Neural progenitor cell (in vitro differentiated cells): ENCODE results near the gene ZBTB43. TPM values are rescaled to one million over a fixed set of nuclear protein-coding genes. Genes with fewer than 3 reads are reported as not detected.

Experiments
- DNase-seq: peaks from one replicate; pipeline ENCODE4 v3.0.0-alpha.2; 2016; ENCODE audit warnings: low spot score
- H2AFZ ChIP-seq: fragments of 200-600 bp; sonication (generic); replicated peaks from 2 replicates; pipeline ENCODE4 v1.6.1; 2016; ENCODE audit warnings: antibody characterized with exemption
- H3F3A ChIP-seq: fragments of 200-600 bp; sonication (generic); 2 replicates; pipeline ENCODE4 v1.6.1; 2016; ENCODE audit warnings: antibody characterized with exemption, low read depth
- H3K27ac ChIP-seq: fragments of 200-600 bp; sonication (generic); 2 replicates; pipeline ENCODE4 v1.5.1; 2016; ENCODE audit warnings: mild to moderate bottlenecking
- H3K27me3 ChIP-seq: fragments of 200-600 bp; sonication (generic); 2 replicates; pipeline ENCODE4 v1.6.1; 2016; ENCODE audit warnings: mild to moderate bottlenecking, moderate library complexity
- H3K36me3 ChIP-seq: fragments of 200-600 bp; sonication (generic); 2 replicates; pipeline ENCODE4 v1.5.1; 2016
- H3K4me1 ChIP-seq: fragments of 200-600 bp; sonication (generic); 2 replicates; pipeline ENCODE4 v1.6.1; 2016; ENCODE audit warnings: mixed run types
- H3K4me2 ChIP-seq: fragments of 200-600 bp; sonication (generic); 2 replicates; pipeline ENCODE4 v1.6.1; 2016
- H3K4me3 ChIP-seq: fragments of 200-600 bp; sonication (generic); 2 replicates; pipeline ENCODE4 v1.5.1; 2016
- H3K79me2 ChIP-seq: fragments of 200-600 bp; sonication (generic); 2 replicates; pipeline ENCODE4 v1.6.1; 2016; ENCODE audit warnings: low read depth
- H3K9ac ChIP-seq: fragments of 200-600 bp; sonication (generic); 2 replicates; pipeline ENCODE4 v1.6.1; 2016
- H3K9me3 ChIP-seq: fragments of 200-600 bp; sonication (generic); 2 replicates; pipeline ENCODE4 v1.5.1; 2016; ENCODE audit warnings: low read depth
- H4K20me1 ChIP-seq: fragments of 200-600 bp; sonication (generic); 2 replicates; pipeline ENCODE4 v1.6.1; 2016; ENCODE audit warnings: low read depth
- H3K27ac Mint-ChIP-seq: 3 replicates; pipeline ENCODE4 v1.8.0; 2021; ENCODE audit warnings: mixed read lengths
- H3K27me3 Mint-ChIP-seq: 2 replicates; pipeline ENCODE4 v1.8.0; 2022; ENCODE audit warnings: low read depth, mild to moderate bottlenecking, inconsistent platforms, moderate library complexity, mixed read lengths; ENCODE audit not compliant: insufficient read depth
- H3K36me3 Mint-ChIP-seq: 3 replicates; pipeline ENCODE4 v1.8.0; 2021; ENCODE audit warnings: mixed read lengths
- H3K4me1 Mint-ChIP-seq: 3 replicates; pipeline ENCODE4 v1.8.0; 2021; ENCODE audit warnings: mixed read lengths
- H3K4me3 Mint-ChIP-seq: 3 replicates; pipeline ENCODE4 v1.8.0; 2021; ENCODE audit warnings: mild to moderate bottlenecking, moderate library complexity, mixed read lengths
- H3K9me3 Mint-ChIP-seq: 3 replicates; pipeline ENCODE4 v1.8.0; 2020; ENCODE audit warnings: mixed read lengths
- CTCF ChIP-seq: fragments of 200-600 bp; sonication (generic); IDR thresholded peaks from 2 replicates; pipeline ENCODE4 v1.5.1; 2017; ENCODE audit warnings: antibody characterized with exemption, mild to moderate bottlenecking
- EZH2 ChIP-seq: fragments of 200-600 bp; sonication (generic); IDR thresholded peaks from 2 replicates; pipeline ENCODE4 v1.6.1; 2017; ENCODE audit warnings: antibody characterized with exemption, mild to moderate bottlenecking, moderate library complexity
- EZH2phosphoT487 ChIP-seq: fragments of 200-600 bp; sonication (generic); IDR thresholded peaks from 2 replicates; pipeline ENCODE4 v1.6.1; 2017; ENCODE audit warnings: antibody characterized with exemption
- total RNA-seq: library from RNA; depleted of rRNA; stranded (reverse); fragments of >200 nt; gene quantifications from 2 replicates; pipeline ENCODE4 v1.2.3, GENCODE V29; 2015; ENCODE audit warnings: low replicate concordance

ZBTB43 gene
- total RNA-seq, 1 donor from 2014 or later = 10.0 TPM

DNA sequence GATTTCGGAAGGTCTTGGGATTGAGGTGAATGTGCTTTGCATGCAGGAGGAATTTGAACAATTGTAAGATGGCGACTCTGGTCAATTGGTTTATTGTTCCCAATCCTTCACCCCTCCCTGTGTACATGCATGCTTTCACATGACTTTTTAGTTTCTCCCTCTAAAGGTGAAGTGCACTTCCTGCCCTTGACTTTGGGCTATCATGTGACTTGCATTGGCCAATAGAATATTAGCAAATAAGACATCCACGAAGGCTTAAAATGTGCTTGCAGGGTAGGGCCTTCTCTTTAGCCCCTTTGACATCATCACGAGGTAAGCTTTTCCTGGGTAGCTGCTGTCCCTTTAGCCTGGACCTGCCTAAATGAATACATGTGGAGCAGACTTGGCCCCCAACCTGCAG is 8.1 kb upstream of the ZBTB43 start:
- Mint-ChIP-seq H3K4me3 (no peak overlapping the region), H3K27me3 (peaks cover 11% of the 10 kb centered on the region), H3K36me3 (no peaks in the 10 kb centered on the region), H3K27ac (no peak overlapping the region), H3K9me3 (peaks cover 2% of the 10 kb centered on the region), H3K4me1 (peaks cover under 1% of the 10 kb centered on the region)
- H3F3A ChIP-seq = no peaks in the 10 kb centered on the region
- no peak for TF ChIP-seq EZH2
- TF ChIP-seq EZH2phosphoT487 = no peak
- no peak for TF ChIP-seq CTCF
- H3K4me1 ChIP-seq = no peaks in the 10 kb centered on the region
- no peak overlapping the region for H3K27ac ChIP-seq
- H3K79me2 ChIP-seq = no peaks in the 10 kb centered on the region
- H2AFZ ChIP-seq = no peak overlapping the region
- H3K36me3 ChIP-seq = no peaks in the 10 kb centered on the region
- H3K27me3 ChIP-seq = peaks cover 3% of the 10 kb centered on the region
- no peaks in the 10 kb centered on the region for H4K20me1 ChIP-seq
- no peak overlapping the region for H3K9ac ChIP-seq
- no peak for DNase-seq
- no peak overlapping the region for H3K4me2 ChIP-seq
- no peaks in the 10 kb centered on the region for H3K9me3 ChIP-seq
- H3K4me3 ChIP-seq = no peak overlapping the region

- Histone ChIP-seq H3K9me3 (no peaks in the 10 kb centered on the region), H3K4me1 (no peaks in the 10 kb centered on the region), H3K9ac (no peak overlapping the region), H3F3A (no peaks in the 10 kb centered on the region), H3K36me3 (no peaks in the 10 kb centered on the region), H4K20me1 (no peaks in the 10 kb centered on the region), H3K4me3 (no peak overlapping the region), H3K27me3 (peaks cover 14% of the 10 kb centered on the region), H3K27ac (no peak overlapping the region), H3K79me2 (no peaks in the 10 kb centered on the region), H3K4me2 (no peak overlapping the region), H2AFZ (no peak overlapping the region)
- no peak overlapping the region for H3K27ac Mint-ChIP-seq
- no peaks in the 10 kb centered on the region for H3K36me3 Mint-ChIP-seq
- peaks cover 5% of the 10 kb centered on the region for H3K27me3 Mint-ChIP-seq
- no peak for DNase-seq
- TF ChIP-seq EZH2phosphoT487 = no peak
- TF ChIP-seq EZH2 = no peak
- no peak for TF ChIP-seq CTCF
- H3K9me3 Mint-ChIP-seq = peaks cover 2% of the 10 kb centered on the region
- no peaks in the 10 kb centered on the region for H3K4me1 Mint-ChIP-seq
- H3K4me3 Mint-ChIP-seq = no peak overlapping the region
Observed at GRCh38 chr9:126797903-126798302, 6.9 kb upstream of the ZBTB43 start.

DNA sequence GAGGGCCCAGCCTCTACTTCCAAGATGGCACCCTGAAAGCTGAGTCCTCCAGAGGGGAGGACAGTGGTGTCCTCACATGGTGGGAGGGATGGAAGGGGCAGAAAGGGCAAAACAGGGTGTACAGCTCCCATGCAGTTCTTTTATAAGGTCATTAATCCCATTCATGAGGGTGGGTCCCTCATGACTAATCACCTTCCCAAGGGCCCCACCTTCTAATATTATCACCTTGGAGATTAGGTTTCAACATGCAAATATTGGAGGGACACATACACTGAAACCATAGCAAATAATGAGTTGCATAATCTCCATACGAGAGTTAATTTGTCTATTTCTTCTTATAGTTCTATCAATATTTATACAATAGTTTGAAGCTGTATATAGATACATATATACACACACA is 5.8 kb upstream of the ZBTB43 start:
- H3K79me2 ChIP-seq = no peaks in the 10 kb centered on the region
- H3K27me3 Mint-ChIP-seq = peaks cover 5% of the 10 kb centered on the region

More for the DNA sequence above, 5.8 kb upstream of the ZBTB43 start:
- H3K4me3 Mint-ChIP-seq = no peak overlapping the region
- peaks cover 2% of the 10 kb centered on the region for H3K9me3 Mint-ChIP-seq
- no peaks in the 10 kb centered on the region for H3K36me3 Mint-ChIP-seq
- peaks cover 2% of the 10 kb centered on the region for H3K4me1 Mint-ChIP-seq
- H3K36me3 ChIP-seq = no peaks in the 10 kb centered on the region
- no peaks in the 10 kb centered on the region for H3K9me3 ChIP-seq
- TF ChIP-seq CTCF (no peak), EZH2 (no peak), EZH2phosphoT487 (no peak)
- H4K20me1 ChIP-seq = no peaks in the 10 kb centered on the region
- peaks cover 16% of the 10 kb centered on the region for H3K27me3 ChIP-seq
- H3K9ac ChIP-seq = no peak overlapping the region
- H3K27ac Mint-ChIP-seq = no peak overlapping the region
- no peak overlapping the region for H3K4me2 ChIP-seq
- H3F3A ChIP-seq = no peaks in the 10 kb centered on the region
- H2AFZ ChIP-seq = no peak overlapping the region
- no peak overlapping the region for H3K4me3 ChIP-seq
- H3K4me1 ChIP-seq = no peaks in the 10 kb centered on the region
- no peak for DNase-seq
- no peak overlapping the region for H3K27ac ChIP-seq
